Transverse colon (tissue), 4 donors: ENCODE results near the gene AIF1L.

Experiments used
- EP300 ChIP-seq: sonication (generic); formaldehyde crosslinking; IDR thresholded peaks from one replicate; pipeline ENCODE4 v1.6.1; 2017; ENCODE audit warnings: antibody characterized with exemption, low read depth
- POLR2A ChIP-seq: fragments of 450-650 bp; IDR thresholded peaks from one replicate; pipeline ENCODE4 v1.6.1; 2016; ENCODE audit warnings: antibody characterized with exemption, mild to moderate bottlenecking, moderate library complexity
- POLR2AphosphoS5 ChIP-seq, 3 donors: sonication (generic); formaldehyde crosslinking; IDR thresholded peaks; one replicate each; pipeline ENCODE4 v1.6.1; 2016; ENCODE audit warnings: antibody characterized with exemption in 3 of 3
- TF ChIP-seq, protein P1 (sequence below), 5 experiments: fragments of 200-600 bp in 3 of 5; fragments of 450-650 bp in 2 of 5; sonication (generic) in 3 of 5; IDR thresholded peaks; 1 replicate in 2 of 5; 2 replicates in 3 of 5; pipeline ENCODE4 v1.5.1; 2016 to 2017; ENCODE audit warnings: antibody characterized with exemption in 5 of 5, inconsistent platforms in 3 of 5, mild to moderate bottlenecking in 2 of 5, moderate library complexity in 1 of 5

DNA sequence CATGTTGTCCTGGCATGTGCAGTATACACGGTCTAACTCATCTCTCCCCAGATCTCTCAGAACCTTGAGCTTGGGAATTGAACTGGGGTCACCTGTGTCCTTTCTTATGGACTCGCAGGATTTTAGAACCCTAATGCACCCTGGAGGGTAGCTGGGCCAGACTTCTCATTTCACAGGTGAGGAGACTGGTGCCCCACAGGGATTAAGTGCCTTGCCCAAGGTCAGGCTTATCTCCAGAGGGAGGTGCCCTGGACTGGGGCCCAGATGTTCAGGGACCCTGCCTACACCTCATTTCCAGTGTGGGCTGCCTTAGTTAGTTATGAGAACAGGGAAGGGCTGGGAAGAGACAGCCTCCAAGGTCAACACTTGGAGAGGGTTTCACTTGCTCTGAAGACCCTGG lies 25.0 kb downstream of the AIF1L start:
- TF ChIP-seq POLR2A (no peak), POLR2AphosphoS5 (IDR thresholded peaks at IDR 0.05) (no peak), EP300 (no peak)
- TF ChIP-seq, protein P1, sequence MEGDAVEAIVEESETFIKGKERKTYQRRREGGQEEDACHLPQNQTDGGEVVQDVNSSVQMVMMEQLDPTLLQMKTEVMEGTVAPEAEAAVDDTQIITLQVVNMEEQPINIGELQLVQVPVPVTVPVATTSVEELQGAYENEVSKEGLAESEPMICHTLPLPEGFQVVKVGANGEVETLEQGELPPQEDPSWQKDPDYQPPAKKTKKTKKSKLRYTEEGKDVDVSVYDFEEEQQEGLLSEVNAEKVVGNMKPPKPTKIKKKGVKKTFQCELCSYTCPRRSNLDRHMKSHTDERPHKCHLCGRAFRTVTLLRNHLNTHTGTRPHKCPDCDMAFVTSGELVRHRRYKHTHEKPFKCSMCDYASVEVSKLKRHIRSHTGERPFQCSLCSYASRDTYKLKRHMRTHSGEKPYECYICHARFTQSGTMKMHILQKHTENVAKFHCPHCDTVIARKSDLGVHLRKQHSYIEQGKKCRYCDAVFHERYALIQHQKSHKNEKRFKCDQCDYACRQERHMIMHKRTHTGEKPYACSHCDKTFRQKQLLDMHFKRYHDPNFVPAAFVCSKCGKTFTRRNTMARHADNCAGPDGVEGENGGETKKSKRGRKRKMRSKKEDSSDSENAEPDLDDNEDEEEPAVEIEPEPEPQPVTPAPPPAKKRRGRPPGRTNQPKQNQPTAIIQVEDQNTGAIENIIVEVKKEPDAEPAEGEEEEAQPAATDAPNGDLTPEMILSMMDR (IDR thresholded peaks at IDR 0.05) = no peak
